OCI-M2 (cell line): ENCODE data around the gene AKR1E2.

Experiments used
- DNase-seq: peaks from one replicate; lab custom pipeline; 2025; ENCODE audit not compliant: unreplicated experiment; lab: John Stamatoyannopoulos, UW

AKR1E2 gene

GRCh38 chr10:4825868-4826791 lies at the start of gene AKR1E2:
TSS of gene AKR1E2 (plus strand) at chr10:4826207. CDS start at chr10:4826325, 118 bp downstream.
- no peak for DNase-seq

GRCh38 chr10:4776234-4776638 lies 49.8 kb upstream of the AKR1E2 start:
- DNase-seq = no peak

- DNase-seq = no peak
Measured at GRCh38 chr10:4778761-4779160, 47.2 kb upstream of the AKR1E2 start.

- DNase-seq = no peak
Measured at GRCh38 chr10:4780091-4780490, 45.9 kb upstream of the AKR1E2 start.

DNA sequence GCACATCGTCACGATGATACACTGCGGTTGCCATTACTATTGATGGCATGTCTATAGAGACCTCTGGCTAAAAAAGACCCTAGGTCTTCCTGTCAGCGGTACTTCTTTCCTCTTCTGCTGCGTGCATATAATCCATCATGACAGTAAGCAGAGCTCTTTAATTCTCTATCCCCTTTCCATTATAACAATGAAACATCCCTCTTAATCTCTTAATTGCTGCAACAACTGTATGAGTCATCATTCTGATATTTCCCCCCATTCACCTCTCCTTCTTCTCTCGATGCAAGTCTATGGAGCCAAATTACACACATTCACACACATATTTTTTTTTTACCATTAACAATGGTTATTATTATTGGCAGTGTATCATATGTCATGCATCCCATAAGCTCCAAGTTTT lies 45.2 kb upstream of the AKR1E2 start:
- DNase-seq = no peak

DNA sequence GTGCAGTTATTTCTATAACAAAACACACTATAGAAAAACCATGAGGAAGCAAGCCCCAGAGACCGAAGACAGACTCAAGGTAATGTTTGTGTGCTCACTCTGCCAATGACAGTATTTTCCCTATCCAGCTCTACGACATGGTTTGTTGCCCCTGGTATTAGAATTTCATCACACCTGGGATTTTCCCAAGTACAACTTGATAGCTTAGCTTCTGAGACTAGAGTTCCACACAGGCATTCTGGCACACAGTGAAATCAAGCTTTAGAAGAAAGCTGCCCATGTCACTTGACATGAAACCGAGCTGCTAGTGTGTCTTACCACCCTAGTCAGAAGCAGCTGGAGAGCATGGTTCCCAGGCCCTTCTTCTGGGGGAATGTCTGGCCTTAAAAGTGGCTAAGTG lies 44.1 kb upstream of the AKR1E2 start:
- no peak for DNase-seq

DNA sequence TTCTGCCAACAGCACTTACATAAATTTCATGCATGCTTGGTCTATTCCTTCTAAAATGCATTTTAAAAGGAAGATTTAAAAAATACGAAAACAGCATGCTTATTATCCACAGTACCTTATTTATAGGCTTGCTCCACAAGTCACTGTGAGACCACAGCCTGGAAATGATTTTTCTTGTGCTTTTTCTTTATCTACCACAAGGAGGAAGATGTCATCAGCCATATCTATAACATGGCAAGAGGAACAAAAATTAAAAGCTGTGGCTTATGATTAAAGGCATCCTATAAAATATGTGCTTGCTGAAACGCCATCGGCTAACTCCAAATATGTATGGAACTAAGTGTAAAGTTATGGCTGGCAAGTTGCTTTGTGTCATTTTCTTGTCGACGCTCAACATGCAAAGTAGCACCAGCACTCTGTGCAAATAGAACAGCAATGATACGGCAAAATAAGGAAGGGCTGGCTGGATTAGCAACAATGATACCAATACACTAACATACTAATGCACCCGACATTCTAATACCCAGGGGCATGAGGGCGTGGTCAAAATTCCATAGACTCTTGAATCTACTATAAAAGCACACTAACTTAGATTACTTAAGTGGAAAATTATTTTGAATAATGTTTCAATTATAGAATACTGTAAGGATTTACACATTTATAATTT lies 41.2 kb upstream of the AKR1E2 start:
- no peak for DNase-seq

- no peak for DNase-seq
Measured at GRCh38 chr10:4786043-4786839, 39.8 kb upstream of the AKR1E2 start.

- no peak for DNase-seq
Measured at GRCh38 chr10:4790045-4790444, 36.0 kb upstream of the AKR1E2 start.

GRCh38 chr10:4790922-4791321 lies 35.1 kb upstream of the AKR1E2 start:
- no peak for DNase-seq

- DNase-seq = no peak
Measured at GRCh38 chr10:4792381-4792780, 33.6 kb upstream of the AKR1E2 start.

DNA sequence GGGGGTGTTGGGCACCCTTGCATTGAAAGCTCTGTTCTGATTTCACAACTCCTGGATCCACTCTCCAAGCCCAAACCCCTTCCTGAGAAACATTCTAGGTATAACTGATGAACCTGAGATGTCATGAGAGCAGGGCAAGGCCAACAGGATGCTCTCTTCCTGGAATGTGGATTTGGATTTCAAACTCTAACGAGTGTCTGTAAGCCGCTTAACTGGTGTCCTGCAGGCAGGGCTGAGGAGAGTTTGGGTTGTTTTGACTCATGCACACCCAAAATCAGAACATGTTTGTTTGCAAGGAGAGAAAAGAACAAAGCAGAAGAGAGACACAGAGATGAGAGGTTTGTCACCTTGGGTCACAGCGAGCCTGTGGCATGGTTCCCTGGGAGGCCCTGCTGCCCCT lies 24.6 kb upstream of the AKR1E2 start:
- DNase-seq = no peak

GRCh38 chr10:4802711-4803487 lies 23.1 kb upstream of the AKR1E2 start:
- DNase-seq = no peak

GRCh38 chr10:4803822-4804221 lies 22.2 kb upstream of the AKR1E2 start:
- DNase-seq = no peak

GRCh38 chr10:4804465-4804864 lies 21.5 kb upstream of the AKR1E2 start:
- DNase-seq = no peak

DNA sequence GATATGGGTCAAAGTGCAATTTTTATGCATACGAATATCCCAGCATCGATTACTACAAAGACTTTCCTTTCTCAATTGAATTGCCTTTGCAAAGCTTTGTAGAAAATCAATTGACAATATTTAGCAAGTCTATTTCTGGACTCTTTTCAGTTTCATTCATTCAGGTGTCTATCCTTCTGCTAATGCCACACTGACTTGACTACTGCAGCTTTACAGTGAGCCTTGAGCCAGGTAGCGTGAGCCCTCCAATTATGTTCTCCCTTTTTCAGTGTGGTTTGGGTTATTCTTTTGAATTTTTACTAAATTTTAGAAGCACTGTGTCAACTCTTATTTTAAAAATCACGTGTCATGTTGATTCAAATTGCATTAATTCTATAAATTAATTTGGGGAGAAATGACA lies 19.5 kb upstream of the AKR1E2 start:
- DNase-seq = no peak

- DNase-seq = no peak
Measured at GRCh38 chr10:4807761-4808507, 18.1 kb upstream of the AKR1E2 start.

GRCh38 chr10:4809156-4809555 lies 16.9 kb upstream of the AKR1E2 start:
- no peak for DNase-seq

DNA sequence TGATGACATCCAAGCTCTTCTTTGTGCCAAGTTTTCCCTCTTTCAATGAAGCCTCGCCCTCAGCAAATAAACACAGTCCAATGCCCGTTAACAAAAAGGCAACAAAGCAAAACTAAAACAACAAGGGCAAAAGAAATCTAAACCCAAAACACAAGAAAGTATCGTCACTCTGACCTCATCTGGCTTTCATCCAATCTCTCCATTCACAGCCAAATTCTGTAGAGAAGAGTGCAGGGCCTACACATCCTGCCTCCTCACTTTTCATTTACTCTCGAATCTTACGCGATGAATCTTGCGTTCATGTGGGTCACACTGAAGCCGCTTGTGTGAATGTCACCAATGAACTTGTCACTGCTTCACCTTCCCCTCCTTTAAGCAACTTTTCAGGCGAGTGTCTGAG lies 15.9 kb upstream of the AKR1E2 start:
- no peak for DNase-seq

DNA sequence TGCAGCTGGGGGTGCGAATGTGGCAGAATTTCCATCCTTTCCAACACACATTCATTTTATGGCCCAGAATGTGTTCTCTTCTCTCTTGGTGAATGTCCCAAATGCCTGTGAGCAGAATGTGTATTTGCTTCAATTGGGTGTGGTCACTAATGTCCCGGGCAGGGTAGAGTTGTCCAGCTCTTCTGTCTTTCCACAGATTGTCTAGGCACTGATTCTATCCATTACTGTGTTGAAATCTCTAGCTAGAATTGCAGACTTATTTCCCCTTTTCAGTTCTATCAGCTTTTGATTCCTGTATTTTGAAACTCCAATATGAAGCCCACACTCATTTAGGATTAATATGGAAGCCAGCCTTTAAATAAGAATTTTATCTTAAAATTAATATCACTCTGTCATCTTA lies 14.0 kb upstream of the AKR1E2 start:
- no peak for DNase-seq
